ENCODE measurements around the gene SDHA.

- TF ChIP-seq EZH2 (IDR thresholded peaks at IDR 0.05; ENCODE audit: insufficient read depth, poor library complexity, severe bottlenecking), result no peak
- TF ChIP-seq EZH2phosphoT487 (IDR thresholded peaks at IDR 0.05; ENCODE audit: insufficient read depth, low read depth), result no peak
Observed at GRCh38 chr5:200985-201384, 17.1 kb upstream of the SDHA start.
